Activated naive CD8-positive, alpha-beta T cell (primary cell): Measurements from ENCODE around the gene RFPL1.

Source experiments
- H3K27ac Mint-ChIP-seq: one replicate; pipeline ENCODE4 v1.8.0; 2021; ENCODE audit warnings: mixed read lengths
- H3K27me3 Mint-ChIP-seq: one replicate; pipeline ENCODE4 v1.8.0; 2021; ENCODE audit warnings: mixed read lengths
- H3K36me3 Mint-ChIP-seq: one replicate; pipeline ENCODE4 v1.8.0; 2021; ENCODE audit warnings: mixed read lengths
- H3K4me1 Mint-ChIP-seq: one replicate; pipeline ENCODE4 v1.8.0; 2021; ENCODE audit warnings: low read depth, mixed read lengths
- H3K4me3 Mint-ChIP-seq: one replicate; pipeline ENCODE4 v1.8.0; 2021; ENCODE audit warnings: mild to moderate bottlenecking, mixed read lengths
- H3K9me3 Mint-ChIP-seq: one replicate; pipeline ENCODE4 v1.8.0; 2021; ENCODE audit warnings: low read depth, mixed read lengths

RFPL1 gene

GRCh38 chr22:29456211-29456671, 17.9 kb downstream of the RFPL1 start:
- Mint-ChIP-seq H3K36me3 (no peaks in the 10 kb centered on the region), H3K4me3 (no peak overlapping the region), H3K27ac (no peak overlapping the region), H3K27me3 (no peaks in the 10 kb centered on the region), H3K9me3 (no peaks in the 10 kb centered on the region), H3K4me1 (no peaks in the 10 kb centered on the region)

- Mint-ChIP-seq H3K27ac (no peak overlapping the region), H3K4me3 (no peak overlapping the region), H3K27me3 (no peaks in the 10 kb centered on the region), H3K9me3 (no peaks in the 10 kb centered on the region), H3K36me3 (no peaks in the 10 kb centered on the region), H3K4me1 (no peaks in the 10 kb centered on the region)
These were observed 19.3 kb downstream of the RFPL1 start for GRCh38 chr22:29457730-29458129.

- H3K27me3 Mint-ChIP-seq: no peaks in the 10 kb centered on the region
- H3K4me3 Mint-ChIP-seq: no peak overlapping the region
- no peaks in the 10 kb centered on the region for H3K9me3 Mint-ChIP-seq
- no peaks in the 10 kb centered on the region for H3K36me3 Mint-ChIP-seq
- no peak overlapping the region for H3K27ac Mint-ChIP-seq
- no peaks in the 10 kb centered on the region for H3K4me1 Mint-ChIP-seq
These were observed 20.2 kb downstream of the RFPL1 start for GRCh38 chr22:29458551-29458950.

- no peak overlapping the region for H3K4me3 Mint-ChIP-seq
- H3K27me3 Mint-ChIP-seq: no peaks in the 10 kb centered on the region
- no peaks in the 10 kb centered on the region for H3K36me3 Mint-ChIP-seq
- no peak overlapping the region for H3K27ac Mint-ChIP-seq
- H3K9me3 Mint-ChIP-seq: no peaks in the 10 kb centered on the region
- H3K4me1 Mint-ChIP-seq: no peaks in the 10 kb centered on the region
These were observed 21.4 kb downstream of the RFPL1 start for GRCh38 chr22:29459773-29460172.

- Mint-ChIP-seq H3K4me1 (no peaks in the 10 kb centered on the region), H3K36me3 (no peaks in the 10 kb centered on the region), H3K27me3 (no peaks in the 10 kb centered on the region), H3K27ac (no peak overlapping the region), H3K9me3 (no peaks in the 10 kb centered on the region), H3K4me3 (no peak overlapping the region)
These were observed 22.9 kb downstream of the RFPL1 start for GRCh38 chr22:29461263-29461662.

- Mint-ChIP-seq H3K36me3 (no peaks in the 10 kb centered on the region), H3K27ac (no peak overlapping the region), H3K4me1 (no peaks in the 10 kb centered on the region), H3K4me3 (no peak overlapping the region), H3K9me3 (no peaks in the 10 kb centered on the region), H3K27me3 (no peaks in the 10 kb centered on the region)
These were observed 25.2 kb downstream of the RFPL1 start for GRCh38 chr22:29463629-29464028.

GRCh38 chr22:29464581-29464980, 26.2 kb downstream of the RFPL1 start:
- H3K9me3 Mint-ChIP-seq: no peaks in the 10 kb centered on the region
- peaks cover 3% of the 10 kb centered on the region for H3K27me3 Mint-ChIP-seq
- no peaks in the 10 kb centered on the region for H3K36me3 Mint-ChIP-seq
- H3K27ac Mint-ChIP-seq: no peak overlapping the region
- H3K4me3 Mint-ChIP-seq: no peak overlapping the region
- H3K4me1 Mint-ChIP-seq: no peaks in the 10 kb centered on the region

- peak overlapping the region; percentile 61 for H3K4me3 Mint-ChIP-seq
These were observed 31.4 kb downstream of the RFPL1 start for GRCh38 chr22:29469755-29470154.

GRCh38 chr22:29470159-29470855, 31.9 kb downstream of the RFPL1 start:
- Mint-ChIP-seq H3K9me3 (no peaks in the 10 kb centered on the region), H3K27me3 (peaks cover 7% of the 10 kb centered on the region), H3K36me3 (no peaks in the 10 kb centered on the region), H3K4me3 (peak overlapping the region; percentile 61), H3K27ac (no peak overlapping the region), H3K4me1 (peaks cover 3% of the 10 kb centered on the region)

More at GRCh38 chr22:29469755-29470154, 31.4 kb downstream of the RFPL1 start:
- Mint-ChIP-seq H3K27me3 (peaks cover 7% of the 10 kb centered on the region), H3K36me3 (no peaks in the 10 kb centered on the region), H3K27ac (no peak overlapping the region), H3K4me1 (peaks cover 3% of the 10 kb centered on the region), H3K9me3 (no peaks in the 10 kb centered on the region)

- H3K9me3 Mint-ChIP-seq: no peaks in the 10 kb centered on the region
- H3K27ac Mint-ChIP-seq: no peak overlapping the region
- peaks cover 3% of the 10 kb centered on the region for H3K4me1 Mint-ChIP-seq
- H3K36me3 Mint-ChIP-seq: no peaks in the 10 kb centered on the region
- no peak overlapping the region for H3K4me3 Mint-ChIP-seq
- H3K27me3 Mint-ChIP-seq: peaks cover 11% of the 10 kb centered on the region
These were observed 34.6 kb downstream of the RFPL1 start for GRCh38 chr22:29473001-29473400.

- Mint-ChIP-seq H3K27me3 (peaks cover 20% of the 10 kb centered on the region), H3K4me3 (no peak overlapping the region), H3K36me3 (no peaks in the 10 kb centered on the region), H3K27ac (no peak overlapping the region), H3K9me3 (no peaks in the 10 kb centered on the region), H3K4me1 (peaks cover 11% of the 10 kb centered on the region)
These were observed 37.2 kb downstream of the RFPL1 start for GRCh38 chr22:29475550-29475949.

- H3K27me3 Mint-ChIP-seq: peaks cover 19% of the 10 kb centered on the region
- peaks cover 9% of the 10 kb centered on the region for H3K4me1 Mint-ChIP-seq
- H3K36me3 Mint-ChIP-seq: no peaks in the 10 kb centered on the region
- no peak overlapping the region for H3K4me3 Mint-ChIP-seq
- no peaks in the 10 kb centered on the region for H3K9me3 Mint-ChIP-seq
- H3K27ac Mint-ChIP-seq: no peak overlapping the region
These were observed 37.7 kb downstream of the RFPL1 start for GRCh38 chr22:29476116-29476515.

- Mint-ChIP-seq H3K9me3 (no peaks in the 10 kb centered on the region), H3K36me3 (no peaks in the 10 kb centered on the region), H3K4me3 (no peak overlapping the region), H3K4me1 (peaks cover 14% of the 10 kb centered on the region), H3K27me3 (peaks cover 22% of the 10 kb centered on the region), H3K27ac (no peak overlapping the region)
These were observed 39.4 kb downstream of the RFPL1 start for GRCh38 chr22:29477723-29478318.

- H3K9me3 Mint-ChIP-seq: no peaks in the 10 kb centered on the region
- peaks cover 22% of the 10 kb centered on the region for H3K27me3 Mint-ChIP-seq
- peaks cover 14% of the 10 kb centered on the region for H3K4me1 Mint-ChIP-seq
- H3K36me3 Mint-ChIP-seq: no peaks in the 10 kb centered on the region
- H3K4me3 Mint-ChIP-seq: no peak overlapping the region
- H3K27ac Mint-ChIP-seq: no peak overlapping the region
These were observed 40.2 kb downstream of the RFPL1 start for GRCh38 chr22:29478326-29479276.
